ENCODE results near the gene CNTNAP3.
"Not testable (repeated sequence)": the region's sequence is repeated elsewhere in the genome, so short reads cannot be mapped to it uniquely, and the experiment has no call there.

The CNTNAP3 gene

DNA sequence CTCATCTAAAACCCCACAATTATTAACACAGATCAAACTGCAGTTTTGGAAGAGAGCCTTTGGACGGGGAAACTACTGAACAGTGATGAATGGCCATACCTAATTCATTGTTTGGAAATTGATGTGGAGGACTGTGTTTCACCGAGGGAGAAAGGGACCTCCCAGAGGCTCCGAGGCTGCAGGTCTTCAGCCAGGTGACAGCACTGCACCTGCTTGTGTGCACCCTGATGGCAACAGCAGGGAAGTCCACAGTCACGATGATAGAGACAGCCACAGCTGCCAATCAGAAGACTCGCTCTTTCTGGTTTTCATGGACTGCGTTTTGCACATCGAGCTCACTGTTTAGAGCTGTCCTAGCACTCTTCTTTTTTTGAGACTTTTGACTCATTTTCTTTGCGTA lies 214.4 kb downstream of the CNTNAP3 start:
- DNase-seq (ENCODE audit: low read depth, low spot score) = not testable (repeated sequence)

- not testable (repeated sequence) for DNase-seq (ENCODE audit: low read depth, low spot score)
Measured at GRCh38 chr9:39067683-39068082, 220.3 kb downstream of the CNTNAP3 start.

DNA sequence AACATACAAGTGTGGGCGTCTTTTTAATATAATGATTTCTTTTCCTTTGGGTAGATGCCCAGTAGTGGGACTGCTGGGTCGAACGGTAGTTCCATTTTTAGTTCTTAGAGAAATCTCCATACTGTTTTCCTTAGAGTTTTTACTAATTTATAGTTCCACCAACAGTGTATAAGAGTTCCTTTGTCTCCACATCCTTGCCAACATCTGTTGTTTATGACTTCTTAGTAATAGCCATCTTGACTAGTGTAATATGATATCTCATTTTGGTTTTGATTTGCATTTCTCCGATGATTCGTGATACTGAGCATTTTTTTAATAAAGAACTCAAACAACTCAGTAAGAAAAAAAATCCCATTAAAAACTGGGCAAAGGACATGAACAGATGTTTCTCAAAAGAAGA lies 225.0 kb downstream of the CNTNAP3 start:
- not testable (repeated sequence) for DNase-seq (ENCODE audit: low read depth, low spot score)

DNA sequence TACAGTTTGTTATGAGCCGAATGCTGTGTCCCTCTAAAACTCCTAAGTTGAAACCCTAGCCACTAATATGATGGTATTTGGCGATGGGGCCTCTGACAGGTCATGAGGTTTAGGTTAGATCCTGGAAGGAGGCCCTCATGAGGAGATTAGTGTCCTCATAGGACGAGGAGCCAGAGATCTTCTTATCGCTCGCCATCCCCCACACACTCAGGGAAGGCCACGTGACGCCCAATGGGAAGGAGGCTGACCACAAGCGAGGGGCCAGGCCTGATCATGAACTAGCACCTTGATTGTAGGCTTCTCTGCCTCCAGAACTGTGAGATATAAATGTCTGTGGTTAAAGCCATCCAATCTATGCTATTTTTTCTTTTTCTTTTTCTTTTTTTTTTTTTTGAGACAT lies 233.5 kb downstream of the CNTNAP3 start:
- not testable (repeated sequence) for DNase-seq (ENCODE audit: low read depth, low spot score)

DNA sequence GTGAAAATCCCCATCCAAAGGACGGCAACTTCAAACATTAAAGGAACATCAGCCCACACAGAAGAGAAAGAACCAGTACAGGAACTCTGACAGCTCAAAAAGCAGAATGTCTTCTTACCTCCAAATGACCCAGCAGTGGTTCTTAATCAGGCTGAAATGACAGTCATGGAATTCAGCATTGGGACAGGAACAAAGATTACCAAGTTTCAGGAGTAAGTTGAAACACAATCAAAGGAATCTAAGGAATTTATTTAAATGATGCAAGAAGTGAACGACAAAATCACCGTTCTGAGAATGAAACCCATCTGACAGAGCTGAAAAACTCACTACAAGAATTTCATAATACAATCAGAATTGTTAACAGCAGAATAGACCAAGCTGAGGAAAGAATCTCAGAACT lies 241.1 kb downstream of the CNTNAP3 start:
- not testable (repeated sequence) for DNase-seq (ENCODE audit: low read depth, low spot score)

DNA sequence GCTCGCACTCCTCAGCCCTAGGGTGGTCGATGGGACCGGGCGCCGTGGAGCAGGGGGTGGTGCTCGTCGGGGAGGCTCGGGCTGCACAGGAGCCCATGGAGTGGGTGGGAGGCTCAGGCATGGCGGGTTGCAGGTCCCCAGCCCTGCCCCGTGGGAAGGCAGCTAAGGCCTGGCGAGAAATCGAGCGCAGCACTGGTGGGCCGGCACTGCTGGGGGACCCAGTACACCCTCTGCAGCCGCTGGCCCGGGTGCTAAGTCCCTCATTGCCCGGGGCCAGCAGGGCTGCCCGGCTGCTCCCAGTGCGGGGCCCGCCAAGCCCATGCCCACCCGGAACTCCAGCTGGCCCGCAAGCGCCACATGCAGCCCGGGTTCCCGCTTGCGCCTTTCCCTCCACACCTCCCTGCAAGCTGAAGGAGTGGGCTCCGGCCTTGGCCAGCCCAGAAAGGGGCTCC lies 245.6 kb downstream of the CNTNAP3 start:
- not testable (repeated sequence) for DNase-seq (ENCODE audit: low read depth, low spot score)

GRCh38 chr9:39041774-39042173 lies 246.2 kb downstream of the CNTNAP3 start:
- DNase-seq (ENCODE audit: low read depth, low spot score) = not testable (repeated sequence)

DNA sequence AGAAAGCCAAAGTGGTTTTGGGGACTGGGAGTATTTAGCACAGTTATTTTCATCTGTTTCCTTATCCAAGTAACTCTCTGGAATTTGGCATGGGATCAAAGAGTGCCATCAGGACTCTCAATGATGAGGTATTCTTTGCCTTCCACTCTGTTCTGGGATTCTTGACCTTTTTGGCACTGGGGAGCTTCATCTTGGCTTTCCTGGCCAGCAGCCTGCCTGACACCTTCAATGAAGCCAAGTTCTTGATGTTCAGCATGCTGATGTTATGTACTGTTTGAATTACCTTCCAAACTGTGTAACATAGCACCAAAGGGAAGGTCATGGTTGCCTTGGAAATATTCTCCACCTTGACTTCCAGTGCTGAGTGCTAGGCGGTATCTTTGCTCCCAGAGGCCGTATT lies 248.8 kb downstream of the CNTNAP3 start:
- not testable (repeated sequence) for DNase-seq (ENCODE audit: low read depth, low spot score)

- DNase-seq (ENCODE audit: low read depth, low spot score) = not testable (repeated sequence)
Measured at GRCh38 chr9:39038221-39038620, 249.7 kb downstream of the CNTNAP3 start.

DNA sequence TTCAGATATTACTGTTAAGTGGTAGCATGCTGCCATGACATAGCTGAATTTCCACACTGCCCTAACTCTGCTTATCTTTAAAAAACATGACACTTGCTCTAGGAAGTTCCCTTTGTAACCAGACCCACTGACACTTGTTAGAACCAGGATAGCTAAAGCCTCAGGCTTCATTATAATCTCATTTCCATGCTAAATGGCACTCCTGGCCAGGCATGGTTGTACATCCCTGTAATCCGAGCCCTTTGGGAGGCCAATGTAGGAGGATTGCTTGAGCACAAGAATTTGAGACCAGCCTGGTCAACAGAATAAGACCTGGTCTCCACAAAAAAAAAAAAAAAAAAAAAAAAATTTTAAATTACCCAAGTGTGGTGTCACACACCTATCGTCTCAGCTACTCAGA lies 254.1 kb downstream of the CNTNAP3 start:
- not testable (repeated sequence) for DNase-seq (ENCODE audit: low read depth, low spot score)

- DNase-seq (ENCODE audit: low read depth, low spot score) = not testable (repeated sequence)
Measured at GRCh38 chr9:39030204-39031019, 257.6 kb downstream of the CNTNAP3 start.

GRCh38 chr9:39028855-39029254 lies 259.1 kb downstream of the CNTNAP3 start:
- DNase-seq (ENCODE audit: low read depth, low spot score) = not testable (repeated sequence)

DNA sequence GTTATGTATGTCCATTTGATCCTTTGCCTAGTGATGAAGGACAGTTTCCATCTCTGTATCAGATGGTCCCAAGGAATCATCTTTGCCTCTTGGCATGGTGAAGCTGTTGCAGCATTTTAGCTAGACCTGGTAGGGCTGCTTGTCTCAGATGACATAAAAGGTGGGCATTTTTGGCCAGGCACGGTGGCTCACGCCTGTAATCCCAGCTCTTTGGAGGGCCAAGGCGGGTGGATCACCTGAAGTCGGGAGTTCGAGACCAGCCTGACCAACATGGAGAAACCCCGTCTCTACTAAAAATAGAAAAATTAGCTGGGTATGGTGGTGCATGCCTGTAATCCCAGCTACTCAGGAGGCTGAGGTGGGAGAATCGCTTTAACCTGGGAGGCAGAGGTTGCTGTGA lies 259.8 kb downstream of the CNTNAP3 start:
- DNase-seq (ENCODE audit: low read depth, low spot score) = not testable (repeated sequence)

DNA sequence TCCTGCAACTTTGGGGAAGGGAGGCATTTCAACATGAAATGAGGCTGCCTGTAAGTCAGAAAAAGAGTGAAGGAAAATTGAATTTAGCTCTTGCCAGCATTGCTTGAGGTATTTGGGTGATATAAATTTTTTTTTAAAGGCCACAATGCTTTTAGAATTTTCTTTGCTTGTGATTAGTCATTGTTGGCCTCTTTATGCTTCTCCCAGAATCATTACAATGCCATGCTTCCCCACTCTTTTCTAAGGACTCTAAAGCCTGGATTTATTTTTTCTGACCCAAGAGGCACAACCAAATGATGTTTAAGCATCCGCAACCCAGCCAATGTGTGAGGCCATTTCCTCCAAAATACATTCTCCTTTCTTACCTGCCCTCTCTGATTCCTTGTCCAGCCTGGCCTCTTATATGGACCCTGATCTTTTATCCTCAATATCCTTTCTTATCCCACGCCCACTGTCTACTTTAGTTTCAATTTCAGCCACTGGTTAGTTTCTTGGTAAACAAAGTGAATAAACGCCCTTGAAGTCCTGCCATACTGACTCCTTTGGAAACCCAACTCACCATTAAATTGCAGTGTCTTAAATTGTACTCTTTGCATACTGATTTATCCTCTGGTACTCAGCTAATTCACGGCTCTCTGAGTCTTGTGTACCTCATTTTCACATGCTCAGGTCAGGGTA lies 261.9 kb downstream of the CNTNAP3 start:
- not testable (repeated sequence) for DNase-seq (ENCODE audit: low read depth, low spot score)
